Osteocyte (in vitro differentiated cells): ENCODE data around the gene USP13. TPM values are rescaled to one million over a fixed set of nuclear protein-coding genes. Genes with fewer than 3 reads are reported as not detected.

Experiments
- DNase-seq: peaks from one replicate; pipeline ENCODE4 v3.0.0; 2021; ENCODE audit warnings: mixed read lengths; ENCODE audit not compliant: unreplicated experiment; ENCODE audit errors: extremely low spot score
- H3K27ac Mint-ChIP-seq: one replicate; pipeline ENCODE4 v1.8.0; 2021; ENCODE audit warnings: mild to moderate bottlenecking, mixed read lengths; ENCODE audit not compliant: unreplicated experiment
- H3K27me3 Mint-ChIP-seq: one replicate; pipeline ENCODE4 v1.8.0; 2021; ENCODE audit warnings: mixed read lengths; ENCODE audit not compliant: unreplicated experiment
- H3K36me3 Mint-ChIP-seq: one replicate; pipeline ENCODE4 v1.8.0; 2021; ENCODE audit warnings: mixed read lengths; ENCODE audit not compliant: unreplicated experiment
- H3K4me1 Mint-ChIP-seq: one replicate; pipeline ENCODE4 v1.8.0; 2021; ENCODE audit warnings: mixed read lengths; ENCODE audit not compliant: unreplicated experiment
- H3K4me3 Mint-ChIP-seq: one replicate; pipeline ENCODE4 v1.8.0; 2021; ENCODE audit warnings: mild to moderate bottlenecking, moderate library complexity, mixed read lengths; ENCODE audit not compliant: unreplicated experiment
- H3K9me3 Mint-ChIP-seq: one replicate; pipeline ENCODE4 v1.8.0; 2021; ENCODE audit warnings: mixed read lengths; ENCODE audit not compliant: unreplicated experiment
- CTCF ChIP-seq: fragments of 200-600 bp; sonication (generic); IDR thresholded peaks from 2 replicates; pipeline ENCODE4 v1.5.0; 2021; ENCODE audit warnings: antibody characterized with exemption, mild to moderate bottlenecking, moderate library complexity
- total RNA-seq: library from RNA; stranded (reverse); gene quantifications from 2 replicates; pipeline ENCODE4 v1.2.1, GENCODE V29; 2021

The USP13 gene
- total RNA-seq, 1 donor from 2014 or later = 36.3 TPM

GRCh38 chr3:179807588-179807987, 154.7 kb downstream of the USP13 start:
- no peak overlapping the region for H3K27ac Mint-ChIP-seq
- no peaks in the 10 kb centered on the region for H3K9me3 Mint-ChIP-seq
- H3K36me3 Mint-ChIP-seq = no peaks in the 10 kb centered on the region
- H3K27me3 Mint-ChIP-seq = no peaks in the 10 kb centered on the region
- DNase-seq = no peak
- H3K4me1 Mint-ChIP-seq = peaks cover 22% of the 10 kb centered on the region
- H3K4me3 Mint-ChIP-seq = no peak overlapping the region
- no peak for TF ChIP-seq CTCF

GRCh38 chr3:179809639-179810038, 156.8 kb downstream of the USP13 start:
- Mint-ChIP-seq H3K9me3 (no peaks in the 10 kb centered on the region), H3K4me3 (no peak overlapping the region), H3K4me1 (peaks cover 28% of the 10 kb centered on the region), H3K36me3 (no peaks in the 10 kb centered on the region), H3K27ac (no peak overlapping the region), H3K27me3 (no peaks in the 10 kb centered on the region)
- no peak for DNase-seq
- TF ChIP-seq CTCF = no peak

GRCh38 chr3:179811321-179812095, 158.7 kb downstream of the USP13 start:
- no peak for DNase-seq
- Mint-ChIP-seq H3K4me3 (no peak overlapping the region), H3K27ac (peak overlapping the region; percentile 91)

GRCh38 chr3:179812096-179812382, 159.2 kb downstream of the USP13 start:
- no peaks in the 10 kb centered on the region for H3K36me3 Mint-ChIP-seq
- no peak overlapping the region for H3K4me3 Mint-ChIP-seq
- H3K9me3 Mint-ChIP-seq = no peaks in the 10 kb centered on the region
- no peaks in the 10 kb centered on the region for H3K27me3 Mint-ChIP-seq
- TF ChIP-seq CTCF = no peak
- peaks cover 21% of the 10 kb centered on the region for H3K4me1 Mint-ChIP-seq
- H3K27ac Mint-ChIP-seq = peak overlapping the region; percentile 91
- DNase-seq = no peak

More at GRCh38 chr3:179811321-179812095, 158.7 kb downstream of the USP13 start:
- Mint-ChIP-seq H3K36me3 (no peaks in the 10 kb centered on the region), H3K4me1 (peaks cover 22% of the 10 kb centered on the region), H3K9me3 (no peaks in the 10 kb centered on the region), H3K27me3 (no peaks in the 10 kb centered on the region)
- TF ChIP-seq CTCF = peak; percentile 83

- no peak for TF ChIP-seq CTCF
- no peak overlapping the region for H3K4me3 Mint-ChIP-seq
- no peaks in the 10 kb centered on the region for H3K27me3 Mint-ChIP-seq
- peaks cover 6% of the 10 kb centered on the region for H3K9me3 Mint-ChIP-seq
- DNase-seq = no peak
- no peak overlapping the region for H3K27ac Mint-ChIP-seq
- no peaks in the 10 kb centered on the region for H3K36me3 Mint-ChIP-seq
- H3K4me1 Mint-ChIP-seq = peaks cover 15% of the 10 kb centered on the region
Measured at GRCh38 chr3:179819379-179819778, 166.5 kb downstream of the USP13 start.
